ENCODE data around the gene ASCC3.
"Not testable (repeated sequence)": the region's sequence is repeated elsewhere in the genome, so short reads cannot be mapped to it uniquely, and the experiment has no call there.

ASCC3 gene

DNA sequence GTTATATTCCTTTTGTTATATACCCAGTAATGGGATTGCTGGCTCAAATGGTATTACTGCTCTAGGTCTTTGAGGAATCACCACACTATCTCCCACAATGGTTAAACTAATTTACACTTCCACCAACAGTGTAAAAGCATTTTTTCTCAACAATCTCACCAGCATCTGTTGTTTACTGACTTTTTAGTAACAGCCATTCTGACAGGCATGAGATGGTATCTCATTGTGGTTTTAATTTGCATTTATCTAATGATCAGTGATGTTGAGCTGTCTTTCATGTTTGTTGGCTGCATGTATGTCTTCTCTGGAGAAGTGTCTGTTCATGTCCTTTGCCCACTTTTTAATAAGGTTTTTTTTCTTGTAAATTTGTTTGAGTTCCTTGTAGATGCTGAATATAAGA lies 143.4 kb downstream of the ASCC3 start:
- Mint-ChIP-seq H3K4me1 (ENCODE audit: low read depth) (peaks cover 12% of the 10 kb centered on the region), H3K36me3 (ENCODE audit: low read depth) (peaks cover 45% of the 10 kb centered on the region), H3K9me3 (peaks cover 15% of the 10 kb centered on the region)
- DNase-seq, H3K27ac Mint-ChIP-seq, H3K4me3 Mint-ChIP-seq, H3K27me3 Mint-ChIP-seq: not testable (repeated sequence)

DNA sequence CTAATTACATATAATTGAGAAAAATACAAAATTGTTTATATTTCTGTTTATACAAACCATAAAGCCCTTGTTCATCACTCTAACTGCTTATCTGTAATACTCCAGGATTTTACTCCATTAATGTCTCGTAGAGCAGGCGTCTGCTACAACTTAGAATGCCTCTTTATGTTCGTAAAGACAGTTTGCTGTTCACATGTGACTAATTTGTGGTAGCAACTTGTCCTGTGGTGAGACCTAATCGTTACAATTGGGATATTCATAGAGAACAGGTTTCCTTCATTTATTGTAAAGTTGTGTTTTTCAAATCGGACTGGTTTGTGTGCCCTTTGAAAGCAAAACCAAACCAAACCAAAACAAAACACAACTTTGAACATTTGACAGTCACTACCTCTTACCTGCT lies 149.7 kb downstream of the ASCC3 start:
- no peaks in the 10 kb centered on the region for H3K9me3 Mint-ChIP-seq
- DNase-seq, result no peak
- no peak overlapping the region for H3K4me3 Mint-ChIP-seq
- peaks cover 3% of the 10 kb centered on the region for H3K4me1 Mint-ChIP-seq (ENCODE audit: low read depth)
- H3K36me3 Mint-ChIP-seq (ENCODE audit: low read depth), result peaks cover 31% of the 10 kb centered on the region
- H3K27ac Mint-ChIP-seq, result no peak overlapping the region
- no peaks in the 10 kb centered on the region for H3K27me3 Mint-ChIP-seq

DNA sequence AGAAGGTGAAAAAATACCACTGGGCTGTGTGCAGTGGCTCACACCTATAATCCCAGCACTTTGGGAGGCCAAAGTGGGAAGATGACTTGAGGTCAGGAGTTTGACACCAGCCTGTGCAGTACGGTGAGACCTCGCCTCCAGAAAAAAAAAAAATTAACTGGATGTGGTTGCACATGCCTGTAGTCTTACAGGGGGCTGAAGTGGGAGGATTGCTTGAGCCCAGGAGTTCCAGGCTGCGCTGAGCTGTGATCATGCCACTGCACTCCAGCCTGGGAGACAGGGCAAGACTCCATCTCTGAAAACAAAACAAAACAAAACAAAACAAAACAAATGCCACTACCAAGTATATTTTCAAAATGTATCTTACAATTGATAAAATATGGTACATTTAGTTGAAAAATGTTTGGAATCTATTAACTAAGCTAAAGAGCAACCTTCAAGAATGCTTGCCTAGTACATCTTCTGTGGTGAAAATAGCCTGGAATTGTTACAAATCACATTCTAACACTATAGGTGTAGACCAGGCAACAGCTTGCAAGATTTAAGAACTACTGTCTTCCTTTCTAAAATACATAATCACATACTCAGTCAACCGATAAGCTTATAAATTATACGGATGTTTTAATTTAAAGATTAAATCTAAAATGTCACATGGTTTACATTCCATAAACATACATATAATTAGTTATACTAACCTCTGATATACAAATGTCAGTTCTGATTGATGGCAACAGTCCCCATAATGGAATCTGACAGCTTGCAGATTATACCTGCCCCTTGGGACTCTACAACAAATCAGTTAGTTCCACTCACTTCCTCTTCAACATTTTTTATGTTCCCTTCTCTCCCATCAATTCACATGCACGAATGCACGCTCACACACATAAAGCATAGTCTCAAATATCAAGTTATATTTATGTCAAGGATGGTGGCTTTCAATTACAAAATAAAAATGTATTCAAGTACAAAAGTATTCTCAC lies 150.8 kb downstream of the ASCC3 start:
- DNase-seq, result no peak
- H3K9me3 Mint-ChIP-seq, result no peaks in the 10 kb centered on the region
- H3K27me3 Mint-ChIP-seq, result no peaks in the 10 kb centered on the region
- peaks cover 33% of the 10 kb centered on the region for H3K36me3 Mint-ChIP-seq (ENCODE audit: low read depth)
- H3K27ac Mint-ChIP-seq, result no peak overlapping the region
- peaks cover 3% of the 10 kb centered on the region for H3K4me1 Mint-ChIP-seq (ENCODE audit: low read depth)
- no peak overlapping the region for H3K4me3 Mint-ChIP-seq

DNA sequence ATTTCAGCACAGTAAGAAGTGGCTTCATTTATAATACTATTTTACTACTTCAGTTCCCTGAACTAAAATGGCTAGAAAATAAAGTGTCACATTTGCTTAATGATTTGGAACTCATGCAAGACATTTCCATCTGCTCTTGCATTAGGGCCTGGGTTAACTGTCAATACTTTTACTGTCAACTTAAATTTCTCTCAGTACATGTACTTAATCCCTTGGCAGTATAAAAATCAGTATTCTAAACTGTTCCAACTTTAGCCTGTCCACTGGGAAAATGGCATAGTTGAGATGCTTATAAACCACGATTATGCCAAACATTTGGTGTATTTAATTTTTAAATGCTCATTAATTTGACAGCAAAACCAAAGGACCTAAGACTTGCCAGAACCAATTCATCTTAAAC lies 154.5 kb downstream of the ASCC3 start:
- H3K4me1 Mint-ChIP-seq (ENCODE audit: low read depth), result peaks cover 10% of the 10 kb centered on the region
- no peak for DNase-seq
- no peaks in the 10 kb centered on the region for H3K27me3 Mint-ChIP-seq

DNA sequence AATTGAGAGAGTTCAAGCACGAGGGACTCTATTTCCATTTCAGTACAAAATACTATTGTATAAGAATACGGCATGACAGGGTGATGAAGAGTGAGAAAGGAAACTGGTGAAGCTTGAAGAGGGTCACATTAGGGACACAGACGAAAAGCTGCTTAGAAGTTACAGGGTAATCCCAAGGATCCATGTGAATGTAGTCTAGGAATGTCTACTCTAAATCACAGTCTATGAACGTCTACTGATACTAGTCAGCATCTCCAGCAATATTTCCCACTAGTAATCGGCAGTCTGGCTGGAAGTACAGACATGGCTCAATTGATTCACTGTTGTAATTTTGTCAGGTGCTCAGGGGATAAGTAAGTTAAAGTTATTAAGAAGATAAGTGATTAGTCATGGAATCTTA lies 156.4 kb downstream of the ASCC3 start:
- Mint-ChIP-seq H3K9me3 (no peaks in the 10 kb centered on the region), H3K4me3 (no peak overlapping the region), H3K4me1 (ENCODE audit: low read depth) (peaks cover 21% of the 10 kb centered on the region), H3K27ac (peak overlapping the region; percentile 3), H3K36me3 (ENCODE audit: low read depth) (peaks cover 41% of the 10 kb centered on the region), H3K27me3 (no peaks in the 10 kb centered on the region)
- no peak for DNase-seq

More for the DNA sequence above, 154.5 kb downstream of the ASCC3 start:
- Mint-ChIP-seq H3K27ac (no peak overlapping the region), H3K36me3 (ENCODE audit: low read depth) (peaks cover 44% of the 10 kb centered on the region), H3K4me3 (no peak overlapping the region), H3K9me3 (no peaks in the 10 kb centered on the region)

DNA sequence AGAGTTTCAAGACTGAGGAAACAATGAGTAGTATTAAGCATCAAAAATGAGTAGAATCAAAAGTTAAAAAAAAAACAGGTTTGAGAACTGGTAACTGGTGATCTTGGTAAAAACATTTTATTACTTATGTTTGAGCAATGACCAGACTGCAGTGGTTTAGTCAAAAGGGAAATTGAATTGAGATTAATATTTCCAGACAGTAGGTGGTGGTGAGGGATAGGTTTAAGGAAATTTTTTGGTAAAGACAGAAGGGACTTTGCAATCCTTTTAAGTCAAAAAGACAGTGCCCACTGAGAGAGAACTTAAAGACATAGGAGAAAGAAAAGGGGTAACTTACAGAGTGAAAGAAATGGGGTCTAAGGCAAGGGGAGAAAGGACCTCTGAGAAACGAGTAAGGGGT lies 156.9 kb downstream of the ASCC3 start:
- Mint-ChIP-seq H3K27me3 (no peaks in the 10 kb centered on the region), H3K36me3 (ENCODE audit: low read depth) (peaks cover 41% of the 10 kb centered on the region), H3K4me1 (ENCODE audit: low read depth) (peaks cover 21% of the 10 kb centered on the region), H3K27ac (peak overlapping the region; percentile 3), H3K9me3 (no peaks in the 10 kb centered on the region), H3K4me3 (no peak overlapping the region)
- DNase-seq, result no peak

DNA sequence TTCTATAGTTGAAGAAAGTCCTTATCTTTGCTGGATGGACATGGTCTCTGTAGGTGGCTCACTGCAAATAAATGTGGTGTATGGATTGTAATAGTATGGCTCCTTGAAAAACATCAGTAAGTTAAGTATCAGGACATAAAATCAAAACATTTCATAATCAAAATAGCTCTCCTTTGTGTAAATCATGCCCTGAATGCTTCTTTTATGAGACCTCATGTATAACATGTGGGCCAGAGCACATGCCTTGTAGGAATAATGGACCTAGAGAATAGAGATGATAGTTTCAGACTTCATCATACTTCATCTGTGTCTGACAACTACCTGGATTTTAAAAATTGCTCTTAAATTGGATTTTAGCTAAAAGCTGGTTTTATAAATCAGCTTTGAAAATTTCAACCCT lies 159.9 kb downstream of the ASCC3 start:
- H3K4me1 Mint-ChIP-seq (ENCODE audit: low read depth), result peaks cover 21% of the 10 kb centered on the region
- no peak for DNase-seq
- no peaks in the 10 kb centered on the region for H3K27me3 Mint-ChIP-seq
- H3K36me3 Mint-ChIP-seq (ENCODE audit: low read depth), result peaks cover 44% of the 10 kb centered on the region
- H3K4me3 Mint-ChIP-seq, result no peak overlapping the region
- no peak overlapping the region for H3K27ac Mint-ChIP-seq
- no peaks in the 10 kb centered on the region for H3K9me3 Mint-ChIP-seq

DNA sequence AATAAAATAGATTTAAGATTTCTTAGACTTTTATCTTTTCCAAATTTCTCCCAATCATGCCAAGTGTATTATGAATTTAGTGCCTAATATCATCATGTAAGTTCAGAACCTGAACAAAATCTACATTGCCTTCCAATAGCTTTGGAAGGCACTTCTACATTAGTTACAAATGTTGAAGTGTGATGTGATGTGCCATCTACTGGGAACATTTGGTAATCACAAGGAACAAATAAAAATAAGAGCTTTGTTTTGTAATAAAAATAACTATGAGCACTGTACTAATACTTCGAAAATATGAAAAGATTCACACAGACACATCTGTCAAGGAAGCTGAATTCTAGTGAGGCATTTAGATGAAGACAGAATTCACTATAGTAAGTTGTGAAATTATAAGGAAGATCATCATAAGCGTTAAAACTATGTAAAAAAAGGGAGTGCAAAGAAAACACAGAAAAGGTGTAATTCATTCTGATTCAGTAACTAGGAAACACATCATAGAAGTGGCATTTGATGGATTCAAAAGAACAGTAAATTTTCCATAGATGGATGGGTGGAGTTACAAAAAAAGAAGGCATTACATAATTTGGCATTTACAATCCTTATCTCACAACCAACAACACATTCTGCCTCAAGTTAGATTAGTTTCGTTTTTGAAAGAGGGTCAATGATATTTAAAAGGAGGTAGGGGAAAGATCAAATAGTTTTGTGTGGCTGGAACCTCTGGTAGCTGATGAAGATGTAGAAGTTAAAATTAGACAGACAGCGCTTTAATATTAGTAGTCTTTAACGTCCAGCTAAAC lies 161.0 kb downstream of the ASCC3 start:
- H3K4me3 Mint-ChIP-seq, result no peak overlapping the region

DNA sequence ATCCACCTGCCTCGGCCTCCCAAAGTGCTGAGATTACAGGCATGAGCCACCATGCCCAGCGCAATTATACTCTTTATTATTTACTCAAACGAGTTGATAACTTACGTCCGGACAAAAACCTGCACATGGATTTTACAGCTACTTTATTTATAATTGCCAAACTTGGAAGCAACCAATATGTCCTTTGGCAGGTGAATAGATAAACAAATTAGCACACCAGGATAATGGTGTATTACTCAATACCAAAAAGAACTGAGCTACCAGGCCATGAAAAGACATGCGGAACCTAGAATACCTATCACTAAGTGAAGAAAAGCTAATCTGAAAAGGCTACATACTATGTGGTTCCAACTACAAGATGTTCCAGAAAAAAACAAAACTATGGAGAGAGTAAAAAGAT lies 168.1 kb downstream of the ASCC3 start:
- DNase-seq, result no peak
- no peaks in the 10 kb centered on the region for H3K27me3 Mint-ChIP-seq
- H3K36me3 Mint-ChIP-seq (ENCODE audit: low read depth), result peaks cover 58% of the 10 kb centered on the region
- H3K27ac Mint-ChIP-seq, result no peak overlapping the region
- no peak overlapping the region for H3K4me3 Mint-ChIP-seq
- peaks cover 2% of the 10 kb centered on the region for H3K4me1 Mint-ChIP-seq (ENCODE audit: low read depth)
- H3K9me3 Mint-ChIP-seq, result no peaks in the 10 kb centered on the region

More for the DNA sequence above, 161.0 kb downstream of the ASCC3 start:
- H3K36me3 Mint-ChIP-seq (ENCODE audit: low read depth), result peaks cover 47% of the 10 kb centered on the region
- DNase-seq, result no peak
- H3K27ac Mint-ChIP-seq, result no peak overlapping the region
- H3K9me3 Mint-ChIP-seq, result no peaks in the 10 kb centered on the region
- no peaks in the 10 kb centered on the region for H3K27me3 Mint-ChIP-seq
- H3K4me1 Mint-ChIP-seq (ENCODE audit: low read depth), result peaks cover 21% of the 10 kb centered on the region

DNA sequence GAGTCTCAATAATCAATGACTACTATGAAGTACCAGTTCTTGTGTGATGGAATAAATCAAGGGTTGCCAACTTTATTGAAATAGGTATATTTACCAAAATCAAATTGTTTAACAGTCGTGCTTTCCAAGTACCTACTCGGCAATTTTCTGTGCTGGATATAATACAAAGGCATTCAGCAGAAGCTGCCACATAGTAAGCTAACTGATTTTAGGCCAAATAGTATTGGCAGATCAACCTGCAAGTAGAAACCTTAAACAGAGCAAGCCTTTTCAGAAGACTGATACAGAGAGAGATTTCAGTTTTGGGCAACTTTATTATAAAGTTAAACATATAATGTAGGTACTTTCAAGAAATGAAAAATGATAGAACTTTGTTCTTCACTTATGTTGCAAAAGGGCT lies 174.6 kb downstream of the ASCC3 start:
- peaks cover 12% of the 10 kb centered on the region for H3K4me1 Mint-ChIP-seq (ENCODE audit: low read depth)
- H3K4me3 Mint-ChIP-seq, result no peak overlapping the region
- peaks cover 60% of the 10 kb centered on the region for H3K36me3 Mint-ChIP-seq (ENCODE audit: low read depth)
- peaks cover 12% of the 10 kb centered on the region for H3K9me3 Mint-ChIP-seq
- no peak for DNase-seq
- H3K27ac Mint-ChIP-seq, result no peak overlapping the region
- no peaks in the 10 kb centered on the region for H3K27me3 Mint-ChIP-seq

DNA sequence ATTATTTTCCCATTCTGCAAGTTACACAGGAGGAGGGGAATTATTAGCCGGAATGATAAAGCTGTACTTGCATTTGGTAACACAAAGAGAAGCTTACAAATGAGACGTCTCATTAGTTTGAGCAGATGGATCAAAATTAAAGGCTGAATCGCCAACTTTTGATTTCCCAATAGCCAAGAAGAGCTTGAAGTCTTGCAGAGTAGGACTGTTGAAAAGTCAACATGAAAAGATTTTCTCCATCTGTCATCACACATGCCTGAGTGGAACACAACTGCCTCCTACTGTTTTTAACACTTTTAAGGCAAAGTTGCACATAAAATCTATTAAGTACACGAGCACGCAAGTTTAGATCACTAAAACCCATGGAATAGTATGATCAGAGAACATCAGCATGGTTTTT lies 176.2 kb downstream of the ASCC3 start:
- Mint-ChIP-seq H3K4me1 (ENCODE audit: low read depth) (peaks cover 14% of the 10 kb centered on the region), H3K36me3 (ENCODE audit: low read depth) (peaks cover 70% of the 10 kb centered on the region), H3K27ac (no peak overlapping the region), H3K4me3 (no peak overlapping the region), H3K27me3 (no peaks in the 10 kb centered on the region), H3K9me3 (peaks cover 16% of the 10 kb centered on the region)
- DNase-seq, result no peak

DNA sequence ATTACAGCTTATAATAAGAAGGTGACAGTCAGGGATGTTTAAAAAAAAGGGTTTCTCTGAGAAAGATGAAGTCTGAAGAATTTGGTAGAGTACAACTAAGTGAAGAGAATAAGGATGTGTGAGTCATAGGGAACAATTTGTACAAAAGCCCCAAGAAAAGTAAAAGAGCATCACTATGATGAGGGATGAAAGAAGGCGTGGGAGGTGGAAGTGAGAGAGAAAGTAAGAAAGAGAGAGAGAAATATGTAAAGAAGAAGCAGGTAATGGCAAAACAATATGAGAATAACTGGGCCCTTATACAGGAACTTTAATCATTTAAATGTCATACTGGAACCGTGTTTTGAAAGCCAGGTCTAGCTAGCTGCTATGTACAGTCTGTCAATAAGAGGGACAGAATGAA lies 179.4 kb downstream of the ASCC3 start:
- H3K27ac Mint-ChIP-seq, result peak overlapping the region; percentile 74
- no peak overlapping the region for H3K4me3 Mint-ChIP-seq
- peaks cover 81% of the 10 kb centered on the region for H3K36me3 Mint-ChIP-seq (ENCODE audit: low read depth)
- H3K4me1 Mint-ChIP-seq (ENCODE audit: low read depth), result peaks cover 13% of the 10 kb centered on the region
- no peaks in the 10 kb centered on the region for H3K27me3 Mint-ChIP-seq
- no peak for DNase-seq
- H3K9me3 Mint-ChIP-seq, result peaks cover 22% of the 10 kb centered on the region

DNA sequence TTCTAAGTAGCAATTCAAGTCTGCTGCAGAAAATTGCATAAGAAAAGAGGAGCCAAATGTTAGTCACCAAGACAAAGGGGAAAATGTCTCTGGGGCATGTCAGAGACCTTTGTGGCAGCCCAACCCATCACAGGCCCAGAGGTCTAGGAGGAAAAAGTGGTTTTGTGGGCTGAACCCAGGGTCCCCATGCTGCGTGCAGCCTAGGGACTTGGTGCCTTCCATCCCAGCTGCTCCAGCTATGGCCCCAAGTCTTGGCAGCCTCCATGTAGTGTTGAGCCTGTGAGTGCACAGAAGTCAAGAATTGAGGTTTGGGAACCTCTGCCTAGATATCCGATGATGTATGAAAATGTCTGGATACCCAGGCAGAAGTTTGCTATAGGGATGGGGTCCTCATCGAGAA lies 181.1 kb downstream of the ASCC3 start:
- peaks cover 68% of the 10 kb centered on the region for H3K36me3 Mint-ChIP-seq (ENCODE audit: low read depth)
- no peak for DNase-seq
- H3K27me3 Mint-ChIP-seq, result no peaks in the 10 kb centered on the region
- H3K9me3 Mint-ChIP-seq, result peaks cover 22% of the 10 kb centered on the region
- H3K4me1 Mint-ChIP-seq (ENCODE audit: low read depth), result peaks cover 13% of the 10 kb centered on the region
- H3K27ac Mint-ChIP-seq, result no peak overlapping the region
- no peak overlapping the region for H3K4me3 Mint-ChIP-seq

DNA sequence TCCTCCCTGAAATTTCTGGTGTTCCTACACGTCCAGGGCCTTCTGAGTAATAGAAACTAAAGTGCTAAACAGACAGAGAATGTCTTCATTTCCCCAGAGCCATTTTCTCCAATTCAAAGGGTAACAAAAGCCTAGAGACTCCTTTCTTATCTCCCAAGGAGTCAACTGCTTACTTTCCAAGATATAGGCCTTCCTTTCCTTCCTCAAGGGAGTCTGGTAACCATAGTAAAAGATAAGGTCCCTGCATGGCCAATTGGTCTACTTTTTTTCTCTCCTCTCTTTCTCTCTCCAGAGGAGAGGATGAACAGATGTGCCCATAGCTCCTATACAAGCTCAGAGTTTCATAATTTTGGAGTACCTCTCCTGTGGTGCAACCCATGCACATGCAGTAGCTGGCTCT lies 185.7 kb downstream of the ASCC3 start:
- no peak for DNase-seq
- no peaks in the 10 kb centered on the region for H3K4me1 Mint-ChIP-seq (ENCODE audit: low read depth)
- H3K36me3 Mint-ChIP-seq (ENCODE audit: low read depth), result peaks cover 32% of the 10 kb centered on the region
- H3K4me3 Mint-ChIP-seq, result no peak overlapping the region
- H3K27ac Mint-ChIP-seq, result no peak overlapping the region
- peaks cover 6% of the 10 kb centered on the region for H3K9me3 Mint-ChIP-seq
- H3K27me3 Mint-ChIP-seq, result no peaks in the 10 kb centered on the region
